Non-pigmented ciliary epithelial cell (primary cell): ENCODE results near the gene ASB2.

Source experiments
- DNase-seq: peaks from one replicate; pipeline ENCODE4 v3.0.0-alpha.2; 2010; ENCODE audit warnings: low read depth

Gene ASB2

DNA sequence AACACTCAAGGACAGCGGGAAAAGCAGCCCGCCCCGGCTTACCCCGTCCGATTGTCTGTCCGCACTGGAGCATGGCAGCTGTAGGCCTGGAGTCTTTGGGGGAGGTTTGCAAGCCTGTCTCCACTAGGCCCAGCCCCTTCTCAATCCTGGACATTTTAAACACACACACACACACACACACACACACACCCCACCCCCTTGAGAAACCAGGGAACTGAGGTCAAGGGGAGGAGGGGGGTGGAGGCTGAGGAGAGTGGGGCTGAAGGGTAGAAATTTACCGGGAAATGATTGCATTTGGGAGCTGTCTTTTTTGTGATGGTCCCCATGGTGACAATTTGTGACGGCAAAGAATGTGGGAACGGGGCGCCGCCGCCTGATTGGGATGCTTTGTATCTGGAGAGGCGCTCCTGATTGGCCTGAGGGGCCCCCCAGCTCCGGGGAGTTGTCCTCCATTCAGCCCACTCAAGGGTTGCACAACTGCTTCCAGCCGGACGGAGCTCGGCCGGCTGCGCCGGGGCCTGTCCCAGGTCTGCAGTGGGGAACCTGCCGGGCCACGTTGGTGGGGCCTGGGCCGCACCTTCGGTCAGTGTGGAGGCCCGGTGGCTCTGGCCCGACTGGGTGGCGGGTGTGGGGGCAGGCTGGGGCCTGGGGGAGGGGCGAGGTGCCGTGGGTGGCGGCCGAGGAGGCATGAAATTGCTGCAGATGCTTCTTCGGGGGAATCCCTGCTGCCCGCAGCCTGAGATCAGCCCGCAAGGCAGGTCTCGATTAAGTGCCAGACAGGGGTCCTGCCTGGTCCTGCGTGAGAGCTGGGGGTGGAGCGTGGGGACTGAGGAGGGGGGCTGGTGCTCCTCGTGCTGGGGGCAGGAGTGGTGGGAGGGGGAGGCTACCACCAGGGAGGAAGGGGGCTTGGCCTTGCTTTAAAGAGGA, 49.2 kb downstream of the ASB2 start, which contains the start of gene FAM181A:
TSS of gene FAM181A (plus strand) at position 472 of the 927 bp plus-strand sequence. CDS start 942 bp downstream, outside the sequence.
- no peak for DNase-seq

GRCh38 chr14:93926245-93926872, 50.0 kb downstream of the ASB2 start:
- DNase-seq, result no peak

DNA sequence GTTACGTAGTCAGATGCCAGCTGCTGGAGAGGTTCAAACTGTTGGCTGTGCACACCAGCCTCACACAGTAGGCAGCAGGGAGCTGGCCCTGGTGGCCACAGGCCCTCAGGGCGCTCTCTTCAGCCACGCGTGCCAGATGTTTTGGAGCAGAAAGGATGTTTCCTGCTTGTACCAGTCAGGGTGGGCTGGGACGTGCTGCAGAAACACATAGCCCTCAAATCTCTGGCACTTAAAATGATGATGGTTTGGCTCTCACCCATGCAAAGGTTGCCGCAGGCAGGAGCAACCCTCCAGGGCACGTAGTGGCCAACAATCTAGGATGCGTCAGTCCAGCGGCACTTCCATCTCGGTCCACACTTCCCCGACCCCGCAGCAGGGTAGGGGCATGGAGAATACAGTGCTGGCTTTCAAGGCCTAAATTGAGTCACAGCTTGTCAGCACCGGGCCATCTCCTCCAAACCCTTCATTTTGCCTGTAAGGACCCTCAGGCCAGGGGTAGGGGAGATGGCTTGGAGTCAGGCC, 50.9 kb downstream of the ASB2 start:
- no peak for DNase-seq

DNA sequence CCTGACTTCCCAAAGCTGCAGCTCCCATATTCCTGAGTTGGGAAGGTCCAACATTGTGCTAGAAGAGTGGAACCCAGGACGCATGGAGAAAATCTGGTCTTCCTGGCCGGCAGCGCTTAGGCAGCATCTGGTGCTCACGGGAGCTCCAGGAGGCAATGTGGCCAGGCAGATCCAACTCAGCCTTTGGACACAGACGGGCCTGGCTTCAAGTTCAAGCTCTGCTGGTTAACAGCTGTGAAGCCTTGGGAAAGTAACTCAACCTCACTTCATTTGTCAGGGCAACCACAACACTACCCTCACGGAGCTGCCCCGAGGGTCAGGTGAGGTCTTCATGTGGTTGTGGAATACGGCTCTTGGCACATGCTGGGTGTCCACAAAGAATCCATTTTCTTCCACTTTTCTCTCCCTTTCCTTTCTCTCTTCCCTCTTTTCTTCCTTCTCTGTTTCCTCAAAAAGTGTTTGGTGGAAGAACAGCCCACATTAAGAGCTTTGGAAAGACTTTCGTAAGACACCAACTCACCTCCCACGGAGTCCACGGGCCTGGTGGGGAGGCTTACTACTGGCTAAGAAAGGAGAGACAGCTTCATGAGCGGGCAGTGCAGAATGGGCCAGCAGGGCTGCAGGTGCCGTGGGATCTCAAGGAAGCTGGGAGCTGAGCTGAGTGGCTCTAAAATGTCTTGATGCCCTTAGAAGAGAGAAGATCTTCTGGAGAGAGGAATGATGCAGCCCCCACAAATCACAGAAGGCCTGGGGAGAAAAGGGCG, 51.6 kb downstream of the ASB2 start:
- no peak for DNase-seq

GRCh38 chr14:93923626-93924025, 52.7 kb downstream of the ASB2 start:
- DNase-seq, result no peak

GRCh38 chr14:93921001-93921806, 55.2 kb downstream of the ASB2 start:
- DNase-seq, result no peak

DNA sequence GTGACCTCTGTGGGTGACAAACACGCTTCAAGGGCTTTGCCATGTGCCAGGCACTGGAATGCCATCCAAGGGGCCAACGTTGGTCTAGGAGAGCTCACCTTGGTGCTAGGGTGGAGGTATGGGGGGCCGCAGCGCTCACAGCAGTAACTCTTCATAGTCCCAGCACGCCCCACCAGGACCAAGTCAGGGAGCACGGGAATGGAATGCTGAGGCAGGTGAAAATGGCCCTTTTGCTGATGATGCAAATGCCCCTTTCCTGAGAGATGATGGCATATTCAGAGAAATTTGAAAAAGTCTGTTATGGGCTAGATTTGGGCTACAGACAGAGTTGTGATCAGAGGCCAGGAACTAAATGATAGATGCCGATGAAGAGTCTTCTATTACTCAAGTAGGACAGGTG, 59.2 kb downstream of the ASB2 start:
- no peak for DNase-seq

DNA sequence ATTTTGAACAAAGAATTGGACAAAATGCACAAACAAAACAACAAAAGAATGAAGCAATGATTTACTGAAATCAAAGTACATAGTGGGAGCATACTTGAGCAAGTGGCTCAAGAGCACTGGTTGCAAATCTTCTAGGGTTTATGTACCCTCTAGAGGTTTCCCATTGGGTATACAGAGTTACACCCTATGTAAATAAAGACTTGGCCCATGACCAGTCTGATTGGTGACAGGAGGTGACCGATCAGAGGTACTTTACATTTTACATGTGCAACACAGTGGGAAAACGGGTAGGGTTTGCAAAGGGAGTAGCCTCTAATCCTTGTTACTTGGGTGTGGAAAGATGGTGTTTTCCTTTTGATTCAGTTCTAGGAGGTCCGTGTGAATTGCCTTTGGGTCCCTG, 59.9 kb downstream of the ASB2 start:
- no peak for DNase-seq

GRCh38 chr14:93915800-93916199, 60.6 kb downstream of the ASB2 start:
- no peak for DNase-seq

- DNase-seq, result no peak
Observed at GRCh38 chr14:93915070-93915705, 61.2 kb downstream of the ASB2 start.

DNA sequence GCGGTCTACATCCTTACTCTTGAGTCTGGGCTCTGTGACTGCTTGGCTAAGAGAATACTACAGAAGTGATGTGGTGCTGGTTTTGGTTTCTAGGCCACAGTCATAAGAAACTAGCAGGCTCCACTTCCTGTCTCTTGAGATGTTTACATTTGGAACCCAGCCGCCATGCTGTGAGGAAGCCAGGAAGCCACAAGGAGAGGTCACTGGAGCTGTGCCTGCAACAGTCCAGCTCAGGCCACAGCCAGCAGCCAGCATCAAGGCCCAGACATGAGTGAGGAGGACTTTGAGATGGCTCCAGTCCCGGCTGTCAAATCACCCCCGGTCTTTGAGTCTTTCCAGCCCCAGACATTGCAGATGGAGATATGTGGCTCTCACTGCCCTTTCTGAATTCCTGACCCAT, 62.1 kb downstream of the ASB2 start:
- no peak for DNase-seq

GRCh38 chr14:93912782-93913181, 63.6 kb downstream of the ASB2 start:
- no peak for DNase-seq

DNA sequence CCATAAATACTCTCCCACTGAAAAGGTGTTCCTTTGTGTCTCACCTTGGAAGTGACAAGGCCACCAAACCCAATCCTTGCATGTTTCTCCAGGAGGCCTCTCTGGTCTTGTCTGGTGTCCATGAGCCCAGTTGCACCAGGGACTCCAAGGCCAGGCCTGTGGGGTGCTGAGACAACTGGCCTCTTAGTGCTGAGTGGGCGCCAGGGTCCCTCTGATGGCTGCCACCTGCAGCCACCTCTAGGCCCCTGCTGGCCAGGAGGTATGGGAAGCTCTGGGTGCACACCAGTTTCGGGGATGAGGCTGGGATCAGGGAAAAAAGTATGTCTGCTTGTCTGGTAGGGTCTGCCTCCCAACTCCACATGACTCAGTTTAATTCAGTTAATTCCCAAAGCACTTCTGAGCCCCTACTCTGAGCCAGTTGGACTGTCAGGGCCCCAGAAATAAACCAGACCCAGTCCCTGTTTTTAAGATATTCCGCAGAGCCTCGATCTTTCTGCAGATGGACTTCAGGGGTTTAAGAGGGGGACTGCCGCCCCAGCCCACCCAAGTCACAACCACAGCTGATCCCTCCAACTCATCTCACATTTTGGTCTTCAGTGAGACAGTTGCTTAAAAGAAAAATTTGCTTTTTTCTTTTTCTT, 64.3 kb downstream of the ASB2 start:
- DNase-seq, result no peak

- DNase-seq, result no peak
Observed at GRCh38 chr14:93909429-93910128, 66.8 kb downstream of the ASB2 start.

DNA sequence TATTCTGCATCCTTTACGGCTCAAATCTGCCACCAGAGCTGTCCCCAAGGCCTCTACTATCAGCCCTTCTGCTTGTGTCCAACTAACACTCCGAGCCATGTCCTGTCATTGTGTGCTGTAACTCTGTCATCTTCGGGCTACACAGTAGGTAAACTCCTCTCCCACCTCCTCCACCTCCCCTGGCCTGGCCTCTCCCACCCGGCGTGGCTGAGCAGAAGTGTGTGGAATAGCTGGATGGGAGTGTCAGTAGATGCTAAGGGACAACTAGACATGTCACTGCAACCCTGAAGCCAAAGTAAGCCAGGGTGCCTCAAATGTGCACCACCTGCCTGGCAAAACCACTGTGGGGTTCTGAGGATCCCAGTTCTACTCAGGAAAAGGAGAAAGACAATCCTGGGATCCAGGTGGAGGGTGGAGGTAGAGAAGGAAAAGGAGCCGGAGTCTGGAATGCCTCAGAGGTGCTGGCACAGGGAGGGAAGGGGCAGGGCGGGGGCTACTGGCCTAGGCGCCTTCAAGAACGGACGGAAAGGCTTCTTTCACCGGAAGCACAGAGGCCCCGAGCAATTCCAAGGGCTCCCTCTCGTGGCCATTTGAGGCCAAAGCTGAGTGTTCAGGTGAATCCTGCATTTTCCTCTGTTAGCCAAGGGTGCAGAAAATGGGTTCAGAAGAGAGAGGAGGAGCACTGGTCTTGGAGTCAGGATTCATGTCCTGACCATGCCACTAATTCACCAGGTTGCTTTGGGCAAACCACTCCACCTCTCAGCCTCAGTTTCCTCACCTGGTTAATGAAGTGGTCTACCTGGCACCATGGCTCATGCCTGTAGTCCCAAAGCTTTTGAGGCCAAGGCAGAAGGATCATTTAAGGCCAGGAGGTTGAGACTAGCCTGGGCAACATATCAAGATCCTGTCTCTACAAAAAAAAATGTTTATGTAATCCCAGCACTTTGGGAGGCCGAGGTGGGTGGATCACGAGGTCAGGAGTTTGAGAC, 69.7 kb downstream of the ASB2 start:
- DNase-seq, result no peak

DNA sequence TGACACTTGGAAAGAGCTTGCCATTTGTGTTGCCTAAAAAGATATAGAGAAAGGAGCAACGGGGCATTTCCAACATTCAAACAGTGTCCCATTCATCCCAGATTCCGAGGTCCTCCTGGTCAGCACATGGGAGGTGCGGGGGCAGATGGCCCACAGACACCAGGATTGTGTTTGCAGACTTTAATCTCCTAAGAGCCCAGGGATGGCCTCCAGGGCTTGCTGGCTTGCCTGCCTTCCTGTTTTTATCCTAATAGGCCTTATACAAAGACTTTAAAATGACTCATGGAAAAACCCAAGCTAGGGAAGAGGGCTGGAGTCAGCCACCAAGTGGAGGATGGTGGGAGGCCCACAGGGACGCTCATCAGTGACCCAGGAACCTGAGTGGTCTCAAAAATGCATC, 70.7 kb downstream of the ASB2 start:
- DNase-seq, result no peak

DNA sequence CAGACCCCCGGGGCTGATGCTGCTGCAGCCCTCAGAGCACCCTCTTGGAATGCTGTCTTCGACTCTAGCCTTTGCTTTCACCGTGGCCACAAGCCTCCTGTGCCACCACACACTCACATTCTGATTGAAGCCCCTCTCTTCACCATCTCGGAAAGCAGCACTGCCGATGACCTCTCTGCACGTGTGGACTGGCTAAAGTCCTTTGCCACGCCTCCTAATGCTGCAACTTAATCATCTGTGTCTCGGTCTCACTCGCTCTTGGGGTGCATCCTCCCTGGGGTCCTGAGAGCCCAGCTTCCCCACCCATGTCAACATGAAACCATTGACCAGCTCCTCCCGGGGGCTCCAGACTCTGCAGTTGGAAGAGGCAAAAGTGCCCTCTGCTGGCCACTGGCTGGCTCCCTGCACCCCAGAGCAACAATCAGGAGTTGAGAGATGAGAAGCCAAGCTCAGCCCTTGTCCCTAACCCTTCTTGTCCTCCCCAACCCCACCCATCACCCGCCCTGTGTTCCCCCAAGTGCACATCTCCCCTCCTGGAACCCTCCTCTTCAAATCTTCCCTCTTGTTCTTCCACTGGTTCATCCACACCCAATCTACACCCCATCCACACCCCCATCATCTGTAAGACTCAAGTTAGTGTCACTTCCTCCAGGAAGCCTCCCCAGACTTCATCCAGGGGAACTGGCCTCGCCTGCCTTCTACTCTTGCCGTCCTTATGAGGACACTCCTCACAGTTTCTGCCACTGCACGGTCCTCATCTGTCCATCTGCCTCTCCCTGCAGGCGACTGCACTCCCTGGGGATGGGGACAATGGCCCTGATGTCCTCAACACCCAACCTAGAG, 72.8 kb downstream of the ASB2 start:
- DNase-seq, result no peak
